ENCODE results near the gene MUC4.

GRCh38 chr3:195813916-195814640 lies 2.3 kb upstream of the MUC4 start:
- no peak for TF ChIP-seq ZFP36 (IDR thresholded peaks at IDR 0.05; ENCODE audit: low read depth, low read length, partially characterized antibody)
- TF ChIP-seq USF2 (CRISPR knock-in tag; IDR thresholded peaks at IDR 0.05), result no peak
- no peak for TF ChIP-seq XRCC5 (IDR thresholded peaks at IDR 0.05; ENCODE audit: low read depth, low read length)
- TF ChIP-seq CREB1 (IDR thresholded peaks at IDR 0.05), result no peak
- no peak for TF ChIP-seq CREB1 (CRISPR knock-in tag; IDR thresholded peaks at IDR 0.05)
- TF ChIP-seq TSHZ1 (CRISPR knock-in tag; IDR thresholded peaks at IDR 0.05), result no peak
- TF ChIP-seq TAF1 (IDR thresholded peaks at IDR 0.05; ENCODE audit: control insufficient read depth, extremely low read depth, insufficient read depth, low read length, severe bottlenecking), result no peak
- TF ChIP-seq ATF3 (IDR thresholded peaks at IDR 0.05), result no peak
- TF ChIP-seq ATF3 (CRISPR knock-in tag; conservative IDR thresholded peaks at IDR 0.05), result no peak

Data from K562 (cell line).